ENCODE data around the gene RGL1. TPM values are rescaled to one million over a fixed set of nuclear protein-coding genes. Genes with fewer than 3 reads are reported as not detected.

RGL1 gene
- total RNA-seq, 1 donor from 2014 or later: 5.9 TPM

- Mint-ChIP-seq H3K9me3 (ENCODE audit: low read depth) (peaks cover 14% of the 10 kb centered on the region), H3K27me3 (no peaks in the 10 kb centered on the region), H3K27ac (peak overlapping the region; percentile 84), H3K4me3 (ENCODE audit: low read depth) (no peak overlapping the region), H3K4me1 (ENCODE audit: low read depth) (peaks cover 27% of the 10 kb centered on the region), H3K36me3 (ENCODE audit: insufficient read depth) (peaks cover 3% of the 10 kb centered on the region)
- TF ChIP-seq CTCF (IDR thresholded peaks at IDR 0.05; ENCODE audit: unreplicated experiment): no peak
- DNase-seq (ENCODE audit: low spot score, unreplicated experiment): no peak
Measured at GRCh38 chr1:183945428-183946319, 140.8 kb downstream of the RGL1 start.

- DNase-seq (ENCODE audit: low spot score, unreplicated experiment): no peak
- Mint-ChIP-seq H3K4me1 (ENCODE audit: low read depth) (peaks cover 27% of the 10 kb centered on the region), H3K9me3 (ENCODE audit: low read depth) (peaks cover 17% of the 10 kb centered on the region), H3K4me3 (ENCODE audit: low read depth) (no peak overlapping the region), H3K27me3 (no peaks in the 10 kb centered on the region), H3K27ac (peak overlapping the region; percentile 84), H3K36me3 (ENCODE audit: insufficient read depth) (peaks cover 3% of the 10 kb centered on the region)
- TF ChIP-seq CTCF (IDR thresholded peaks at IDR 0.05; ENCODE audit: unreplicated experiment): no peak
Measured at GRCh38 chr1:183946320-183946613, 141.3 kb downstream of the RGL1 start.

- H3K36me3 Mint-ChIP-seq (ENCODE audit: insufficient read depth): peaks cover 3% of the 10 kb centered on the region
Measured at GRCh38 chr1:183947988-183948387, 143.1 kb downstream of the RGL1 start.

GRCh38 chr1:183952101-183952500 lies 147.2 kb downstream of the RGL1 start:
- no peak for TF ChIP-seq CTCF (IDR thresholded peaks at IDR 0.05; ENCODE audit: unreplicated experiment)
- no peak overlapping the region for H3K27ac Mint-ChIP-seq
- no peaks in the 10 kb centered on the region for H3K27me3 Mint-ChIP-seq
- no peak for DNase-seq (ENCODE audit: low spot score, unreplicated experiment)
- H3K9me3 Mint-ChIP-seq (ENCODE audit: low read depth): peaks cover 20% of the 10 kb centered on the region
- peaks cover 3% of the 10 kb centered on the region for H3K36me3 Mint-ChIP-seq (ENCODE audit: insufficient read depth)
- H3K4me3 Mint-ChIP-seq (ENCODE audit: low read depth): no peak overlapping the region
- H3K4me1 Mint-ChIP-seq (ENCODE audit: low read depth): peaks cover 9% of the 10 kb centered on the region

More at GRCh38 chr1:183947988-183948387, 143.1 kb downstream of the RGL1 start:
- no peak for DNase-seq (ENCODE audit: low spot score, unreplicated experiment)
- Mint-ChIP-seq H3K4me1 (ENCODE audit: low read depth) (peaks cover 24% of the 10 kb centered on the region), H3K4me3 (ENCODE audit: low read depth) (no peak overlapping the region), H3K9me3 (ENCODE audit: low read depth) (peaks cover 20% of the 10 kb centered on the region), H3K27ac (no peak overlapping the region), H3K27me3 (no peaks in the 10 kb centered on the region)
- TF ChIP-seq CTCF (IDR thresholded peaks at IDR 0.05; ENCODE audit: unreplicated experiment): no peak

GRCh38 chr1:183953031-183953430 lies 148.1 kb downstream of the RGL1 start:
- H3K4me1 Mint-ChIP-seq (ENCODE audit: low read depth): peaks cover 9% of the 10 kb centered on the region
- H3K36me3 Mint-ChIP-seq (ENCODE audit: insufficient read depth): peaks cover 3% of the 10 kb centered on the region
- peaks cover 16% of the 10 kb centered on the region for H3K9me3 Mint-ChIP-seq (ENCODE audit: low read depth)
- H3K4me3 Mint-ChIP-seq (ENCODE audit: low read depth): no peak overlapping the region
- no peak for DNase-seq (ENCODE audit: low spot score, unreplicated experiment)
- H3K27me3 Mint-ChIP-seq: no peaks in the 10 kb centered on the region
- H3K27ac Mint-ChIP-seq: no peak overlapping the region
- no peak for TF ChIP-seq CTCF (IDR thresholded peaks at IDR 0.05; ENCODE audit: unreplicated experiment)
